HepG2 (cell line): ENCODE measurements around the gene PAFAH1B1. TPM values are rescaled to one million over a fixed set of nuclear protein-coding genes. Genes with fewer than 3 reads are reported as not detected.

Source experiments
- CBFB ChIP-seq: sonication (generic); formaldehyde crosslinking; IDR thresholded peaks from 2 replicates; pipeline ENCODE4 v1.4.0; 2020; ENCODE audit warnings: missing genetic modification reagents
- CBX5 ChIP-seq: sonication (generic); formaldehyde crosslinking; IDR thresholded peaks from 2 replicates; pipeline ENCODE4 v1.4.0; 2020; ENCODE audit warnings: missing genetic modification reagents, borderline replicate concordance
- CREM ChIP-seq, 2 experiments: sonication (generic) in 1 of 2; formaldehyde crosslinking in 1 of 2; IDR thresholded peaks; 2 replicates each; pipeline versions ENCODE4 v1.4.0 to v1.6.1; 2016 to 2020; ENCODE audit warnings: antibody characterized with exemption in 1 of 2, mild to moderate bottlenecking in 1 of 2, missing genetic modification reagents in 1 of 2
- EHMT2 ChIP-seq: fragments of 200-600 bp; sonication (generic); IDR thresholded peaks from 2 replicates; pipeline ENCODE4 v1.7.0; 2017; ENCODE audit warnings: antibody characterized with exemption, low read depth, low read length, borderline replicate concordance
- FOXA3 ChIP-seq: IDR thresholded peaks from 2 replicates; pipeline ENCODE4 v1.6.1; 2016; ENCODE audit warnings: missing genetic modification reagents, missing compliant biosample characterization
- GPBP1L1 ChIP-seq: sonication (generic); formaldehyde crosslinking; IDR thresholded peaks from 2 replicates; pipeline ENCODE4 v1.5.0; 2020; ENCODE audit warnings: mild to moderate bottlenecking, missing genetic modification reagents
- ISL2 ChIP-seq: sonication (generic); formaldehyde crosslinking; IDR thresholded peaks from 2 replicates; pipeline ENCODE4 v1.5.0; 2020; ENCODE audit warnings: missing genetic modification reagents
- KLF6 ChIP-seq: IDR thresholded peaks from 2 replicates; pipeline ENCODE4 v1.8.0; 2016; ENCODE audit warnings: missing biosample characterization, missing genetic modification reagents
- MYC ChIP-seq: sonication (generic); formaldehyde crosslinking; IDR thresholded peaks from 2 replicates; pipeline ENCODE4 v1.9.0; 2021; ENCODE audit warnings: missing genetic modification reagents, borderline replicate concordance
- RFX1 ChIP-seq: fragments of 450-650 bp; IDR thresholded peaks from 2 replicates; pipeline ENCODE4 v1.6.1; 2017
- TBL1XR1 ChIP-seq: fragments of 150-350 bp; IDR thresholded peaks from 2 replicates; pipeline ENCODE4 v1.6.1; 2014; ENCODE audit warnings: borderline replicate concordance, low read length; ENCODE audit not compliant: partially characterized antibody
- TEAD3 ChIP-seq: optimal IDR thresholded peaks from 2 replicates; pipeline ENCODE3; 2016; ENCODE audit warnings: borderline replicate concordance
- ZNF567 ChIP-seq: sonication (generic); formaldehyde crosslinking; IDR thresholded peaks from 2 replicates; pipeline ENCODE4 v1.8.1; 2023; ENCODE audit warnings: mild to moderate bottlenecking, missing genetic modification reagents, borderline replicate concordance
- ZNF609 ChIP-seq: sonication (generic); formaldehyde crosslinking; IDR thresholded peaks from 2 replicates; pipeline ENCODE4 v1.4.0; 2020; ENCODE audit warnings: mild to moderate bottlenecking, missing genetic modification reagents, borderline replicate concordance
- ZNF740 ChIP-seq: sonication (generic); formaldehyde crosslinking; IDR thresholded peaks from 2 replicates; pipeline ENCODE4 v1.4.0; 2020; ENCODE audit warnings: missing genetic modification reagents
- ZNF747 ChIP-seq: sonication (generic); formaldehyde crosslinking; IDR thresholded peaks from 2 replicates; pipeline ENCODE4 v1.8.1; 2023; ENCODE audit warnings: missing genetic modification reagents, mild to moderate bottlenecking, borderline replicate concordance
- polyA plus RNA-seq, 8 experiments: library from polyadenylated mRNA; depleted of rRNA in 3 of 8; stranded (reverse) in 7 of 8; unstranded in 1 of 8; fragments of >200 nt; fragmentation: Illumina TruSeq in 4 of 8; extraction: Trizol in 4 of 8; gene quantifications; 2 replicates each; pipeline versions ENCODE4 v1.2.1 to v1.2.3, GENCODE V29; 2011 to 2016; ENCODE audit warnings: low read depth in 4 of 8, missing spikeins in 1 of 8, mixed read lengths in 1 of 8; ENCODE audit not compliant: insufficient read depth in 1 of 8
- total RNA-seq, 5 experiments: library from RNA; depleted of rRNA; stranded (reverse); fragments of >200 nt; fragmentation: Illumina TruSeq; extraction: Trizol; gene quantifications; 2 replicates each; pipeline ENCODE4 v1.2.3, GENCODE V29; 2016; ENCODE audit warnings: low read depth in 1 of 5
- TF ChIP-seq, protein P1 (sequence below): sonication (generic); formaldehyde crosslinking; conservative IDR thresholded peaks from 2 replicates; pipeline ENCODE4 v1.4.0; 2020; ENCODE audit warnings: missing genetic modification reagents
- TF ChIP-seq, protein P2 (sequence below): IDR thresholded peaks from 2 replicates; pipeline ENCODE4 v1.6.1; 2016; ENCODE audit warnings: low read depth, control low read depth

PAFAH1B1 gene
- total and polyA plus RNA-seq, 2 of the 13 experiments (the other 11 are each of a cell fraction or from before 2014, with no cell fraction given): 46.0 to 64.9 TPM

DNA sequence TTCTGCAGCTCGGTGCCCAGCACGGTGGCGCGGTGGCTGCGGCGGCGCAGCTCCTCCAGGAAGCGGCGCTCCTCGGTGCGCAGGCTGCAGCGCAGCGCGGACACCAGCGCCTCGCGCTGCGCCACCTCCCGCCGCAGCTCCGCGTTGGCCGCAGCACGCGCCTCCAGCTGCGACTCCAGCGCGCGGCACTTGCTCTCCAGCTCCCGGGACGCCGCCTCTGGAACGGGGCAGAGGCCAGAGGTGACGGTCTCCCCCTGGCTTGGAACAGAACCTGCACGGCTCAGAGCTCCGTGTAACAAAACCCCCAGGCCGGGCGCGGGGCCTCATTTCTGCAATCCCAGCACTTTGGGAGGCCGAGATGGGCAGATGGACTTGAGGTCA lies 131.3 kb downstream of the PAFAH1B1 start (continued):
- no peak for TF ChIP-seq ZNF609 (CRISPR knock-in tag)
- no peak for TF ChIP-seq ZNF747
- TF ChIP-seq, protein P1, sequence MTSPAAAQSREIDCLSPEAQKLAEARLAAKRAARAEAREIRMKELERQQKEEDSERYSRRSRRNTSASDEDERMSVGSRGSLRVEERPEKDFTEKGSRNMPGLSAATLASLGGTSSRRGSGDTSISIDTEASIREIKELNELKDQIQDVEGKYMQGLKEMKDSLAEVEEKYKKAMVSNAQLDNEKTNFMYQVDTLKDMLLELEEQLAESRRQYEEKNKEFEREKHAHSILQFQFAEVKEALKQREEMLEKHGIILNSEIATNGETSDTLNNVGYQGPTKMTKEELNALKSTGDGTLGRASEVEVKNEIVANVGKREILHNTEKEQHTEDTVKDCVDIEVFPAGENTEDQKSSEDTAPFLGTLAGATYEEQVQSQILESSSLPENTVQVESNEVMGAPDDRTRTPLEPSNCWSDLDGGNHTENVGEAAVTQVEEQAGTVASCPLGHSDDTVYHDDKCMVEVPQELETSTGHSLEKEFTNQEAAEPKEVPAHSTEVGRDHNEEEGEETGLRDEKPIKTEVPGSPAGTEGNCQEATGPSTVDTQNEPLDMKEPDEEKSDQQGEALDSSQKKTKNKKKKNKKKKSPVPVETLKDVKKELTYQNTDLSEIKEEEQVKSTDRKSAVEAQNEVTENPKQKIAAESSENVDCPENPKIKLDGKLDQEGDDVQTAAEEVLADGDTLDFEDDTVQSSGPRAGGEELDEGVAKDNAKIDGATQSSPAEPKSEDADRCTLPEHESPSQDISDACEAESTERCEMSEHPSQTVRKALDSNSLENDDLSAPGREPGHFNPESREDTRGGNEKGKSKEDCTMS (CRISPR knock-in tag): no peak
- TF ChIP-seq CBFB (CRISPR knock-in tag): no peak
- TF ChIP-seq, protein P2, sequence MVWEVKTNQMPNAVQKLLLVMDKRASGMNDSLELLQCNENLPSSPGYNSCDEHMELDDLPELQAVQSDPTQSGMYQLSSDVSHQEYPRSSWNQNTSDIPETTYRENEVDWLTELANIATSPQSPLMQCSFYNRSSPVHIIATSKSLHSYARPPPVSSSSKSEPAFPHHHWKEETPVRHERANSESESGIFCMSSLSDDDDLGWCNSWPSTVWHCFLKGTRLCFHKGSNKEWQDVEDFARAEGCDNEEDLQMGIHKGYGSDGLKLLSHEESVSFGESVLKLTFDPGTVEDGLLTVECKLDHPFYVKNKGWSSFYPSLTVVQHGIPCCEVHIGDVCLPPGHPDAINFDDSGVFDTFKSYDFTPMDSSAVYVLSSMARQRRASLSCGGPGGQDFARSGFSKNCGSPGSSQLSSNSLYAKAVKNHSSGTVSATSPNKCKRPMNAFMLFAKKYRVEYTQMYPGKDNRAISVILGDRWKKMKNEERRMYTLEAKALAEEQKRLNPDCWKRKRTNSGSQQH (CRISPR knock-in tag): no peak
- no peak for TF ChIP-seq EHMT2
- TF ChIP-seq ZNF740 (CRISPR knock-in tag): no peak
- no peak for TF ChIP-seq CBX5 (CRISPR knock-in tag)
- no peak for TF ChIP-seq CREM (IDR thresholded peaks at IDR 0.05)
- TF ChIP-seq CREM (CRISPR knock-in tag; IDR thresholded peaks at IDR 0.05): no peak
- TF ChIP-seq TEAD3 (CRISPR knock-in tag): no peak
- 0 out of 2 replicates have a peak, but pooled peaks have one; percentile 36 for TF ChIP-seq ZNF567
- TF ChIP-seq FOXA3 (CRISPR knock-in tag): no peak
- peak; percentile 68; the same call in 1 of the 2 replicates for TF ChIP-seq MYC (CRISPR knock-in tag)
- no peak for TF ChIP-seq TBL1XR1
- no peak for TF ChIP-seq ISL2 (CRISPR knock-in tag)
- TF ChIP-seq KLF6 (CRISPR knock-in tag): no peak
- TF ChIP-seq RFX1: no peak
- no peak for TF ChIP-seq GPBP1L1 (CRISPR knock-in tag)
